ENCODE results near the gene IRAK1.
"Not testable (repeated sequence)": the region's sequence is repeated elsewhere in the genome, so short reads cannot be mapped to it uniquely, and the experiment has no call there.

The IRAK1 gene

GRCh38 chrX:154018518-154019060 lies 1.1 kb downstream of the IRAK1 start:
- DNase-seq: no peak

GRCh38 chrX:154017766-154018517 lies 1.8 kb downstream of the IRAK1 start:
- DNase-seq: no peak

GRCh38 chrX:154016366-154017076 lies 3.2 kb downstream of the IRAK1 start:
- no peak for DNase-seq

- no peak for DNase-seq
These were observed 4.0 kb downstream of the IRAK1 start for GRCh38 chrX:154015581-154016264.

- DNase-seq: no peak
These were observed 5.0 kb downstream of the IRAK1 start for GRCh38 chrX:154014429-154015380.

- DNase-seq: peak; percentile 26
These were observed 5.9 kb downstream of the IRAK1 start for GRCh38 chrX:154013614-154014360.

GRCh38 chrX:154013001-154013421 lies 6.7 kb downstream of the IRAK1 start:
- DNase-seq: no peak

GRCh38 chrX:154012336-154012991 lies 7.2 kb downstream of the IRAK1 start:
- DNase-seq: no peak

GRCh38 chrX:154011376-154012335 lies 8.0 kb downstream of the IRAK1 start:
- DNase-seq: no peak

- DNase-seq: no peak
These were observed 9.2 kb downstream of the IRAK1 start for GRCh38 chrX:154010330-154011087.

- DNase-seq: no peak
These were observed 11.2 kb downstream of the IRAK1 start for GRCh38 chrX:154008521-154008920.

- DNase-seq: no peak
These were observed 12.8 kb downstream of the IRAK1 start for GRCh38 chrX:154006947-154007346.

GRCh38 chrX:154004315-154004714 lies 15.4 kb downstream of the IRAK1 start:
- DNase-seq: no peak

GRCh38 chrX:154002215-154002719 lies 17.4 kb downstream of the IRAK1 start:
- no peak for DNase-seq

- DNase-seq: no peak
These were observed 19.7 kb downstream of the IRAK1 start for GRCh38 chrX:154000051-154000450.

GRCh38 chrX:153999359-154000037 lies 20.2 kb downstream of the IRAK1 start:
- DNase-seq: no peak

- no peak for DNase-seq
These were observed 24.2 kb downstream of the IRAK1 start for GRCh38 chrX:153995504-153995903.

GRCh38 chrX:153994398-153994797 lies 25.3 kb downstream of the IRAK1 start:
- not testable (repeated sequence) for DNase-seq

Measured in activated CD4-positive, alpha-beta T cell treated with anti-CD3 and anti-CD28 coated beads for 1 hour (primary cell).